ENCODE results near the gene IL20RA.
"Not testable (repeated sequence)": the region's sequence is repeated elsewhere in the genome, so short reads cannot be mapped to it uniquely, and the experiment has no call there.

Gene IL20RA

DNA sequence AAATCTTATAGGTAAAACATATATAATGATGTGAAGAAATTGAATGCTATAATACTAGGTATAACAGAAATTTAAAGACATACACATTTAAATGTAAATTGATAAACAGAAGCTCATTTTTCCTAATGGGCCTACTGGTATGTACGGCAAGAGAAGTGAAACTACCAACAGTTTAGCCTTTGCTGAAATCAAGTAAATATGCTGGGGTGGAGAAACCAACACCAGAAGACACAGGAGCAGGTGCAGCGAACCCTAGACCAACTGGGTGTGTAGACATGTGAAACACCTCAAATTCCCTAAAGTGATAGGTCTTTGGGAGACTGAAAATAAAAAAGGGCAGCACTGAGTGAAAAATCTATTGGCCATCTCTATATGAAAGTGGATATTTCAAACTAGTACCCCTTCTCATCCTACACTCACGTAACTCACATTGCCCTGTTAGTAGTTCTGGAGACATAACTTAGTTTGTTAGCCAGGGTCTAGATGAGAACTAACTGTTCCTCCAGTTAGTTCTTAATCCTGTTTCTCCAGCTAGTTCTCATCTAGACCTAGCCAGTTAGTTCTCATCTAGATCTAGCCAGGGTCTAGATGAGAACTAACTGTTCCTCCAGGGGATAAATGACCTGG, 69.6 kb downstream of the IL20RA start:
- no peaks in the 10 kb centered on the region for H3F3A ChIP-seq (ENCODE audit: control insufficient read depth, insufficient read depth)
- H3K36me3 ChIP-seq (ENCODE audit: control insufficient read depth, low read length), result no peaks in the 10 kb centered on the region
- H3K4me2 ChIP-seq (ENCODE audit: low read length), result no peak overlapping the region
- no peaks in the 10 kb centered on the region for H3K4me1 ChIP-seq (ENCODE audit: control insufficient read depth, low read length)
- H3K9me2 ChIP-seq (replicated peaks; ENCODE audit: control insufficient read depth, low read length), result no peaks in the 10 kb centered on the region
- H3K27ac ChIP-seq (ENCODE audit: low read depth, low read length), result no peak overlapping the region
- no peaks in the 10 kb centered on the region for H3K79me2 ChIP-seq (ENCODE audit: control insufficient read depth, low read length)
- no peaks in the 10 kb centered on the region for H4K20me1 ChIP-seq (ENCODE audit: control insufficient read depth, insufficient read depth, low read depth, low read length)
- no peaks in the 10 kb centered on the region for H3K9me3 ChIP-seq (ENCODE audit: control insufficient read depth, insufficient read depth, low read length)
- H3K27me3 ChIP-seq (ENCODE audit: control insufficient read depth, low read length), result no peaks in the 10 kb centered on the region
- no peak overlapping the region for H3K4me3 ChIP-seq (ENCODE audit: low read length)
- TF ChIP-seq, protein P1, sequence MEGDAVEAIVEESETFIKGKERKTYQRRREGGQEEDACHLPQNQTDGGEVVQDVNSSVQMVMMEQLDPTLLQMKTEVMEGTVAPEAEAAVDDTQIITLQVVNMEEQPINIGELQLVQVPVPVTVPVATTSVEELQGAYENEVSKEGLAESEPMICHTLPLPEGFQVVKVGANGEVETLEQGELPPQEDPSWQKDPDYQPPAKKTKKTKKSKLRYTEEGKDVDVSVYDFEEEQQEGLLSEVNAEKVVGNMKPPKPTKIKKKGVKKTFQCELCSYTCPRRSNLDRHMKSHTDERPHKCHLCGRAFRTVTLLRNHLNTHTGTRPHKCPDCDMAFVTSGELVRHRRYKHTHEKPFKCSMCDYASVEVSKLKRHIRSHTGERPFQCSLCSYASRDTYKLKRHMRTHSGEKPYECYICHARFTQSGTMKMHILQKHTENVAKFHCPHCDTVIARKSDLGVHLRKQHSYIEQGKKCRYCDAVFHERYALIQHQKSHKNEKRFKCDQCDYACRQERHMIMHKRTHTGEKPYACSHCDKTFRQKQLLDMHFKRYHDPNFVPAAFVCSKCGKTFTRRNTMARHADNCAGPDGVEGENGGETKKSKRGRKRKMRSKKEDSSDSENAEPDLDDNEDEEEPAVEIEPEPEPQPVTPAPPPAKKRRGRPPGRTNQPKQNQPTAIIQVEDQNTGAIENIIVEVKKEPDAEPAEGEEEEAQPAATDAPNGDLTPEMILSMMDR (IDR thresholded peaks at IDR 0.05; ENCODE audit: low read depth, low read length, poor library complexity, severe bottlenecking), result no peak
- no peak for TF ChIP-seq EZH2phosphoT487 (IDR thresholded peaks at IDR 0.05; ENCODE audit: borderline replicate concordance, low read length)

- H3K27me3 ChIP-seq (ENCODE audit: control insufficient read depth, low read length), result not testable (repeated sequence)
Measured at GRCh38 chr6:136973781-136974180, 71.0 kb downstream of the IL20RA start.

GRCh38 chr6:136971609-136972008, 73.2 kb downstream of the IL20RA start:
- H3K4me1 ChIP-seq (ENCODE audit: control insufficient read depth, low read length), result no peaks in the 10 kb centered on the region
- no peaks in the 10 kb centered on the region for H3K9me3 ChIP-seq (ENCODE audit: control insufficient read depth, insufficient read depth, low read length)
- no peak overlapping the region for H3K4me2 ChIP-seq (ENCODE audit: low read length)
- no peak overlapping the region for H3K27ac ChIP-seq (ENCODE audit: low read depth, low read length)
- no peaks in the 10 kb centered on the region for H3K9me2 ChIP-seq (replicated peaks; ENCODE audit: control insufficient read depth, low read length)
- no peaks in the 10 kb centered on the region for H3F3A ChIP-seq (ENCODE audit: control insufficient read depth, insufficient read depth)
- TF ChIP-seq, protein P1 (IDR thresholded peaks at IDR 0.05; ENCODE audit: low read depth, low read length, poor library complexity, severe bottlenecking), result no peak
- no peak for TF ChIP-seq EZH2phosphoT487 (IDR thresholded peaks at IDR 0.05; ENCODE audit: borderline replicate concordance, low read length)
- H3K27me3 ChIP-seq (ENCODE audit: control insufficient read depth, low read length), result no peaks in the 10 kb centered on the region
- no peaks in the 10 kb centered on the region for H4K20me1 ChIP-seq (ENCODE audit: control insufficient read depth, insufficient read depth, low read depth, low read length)
- no peaks in the 10 kb centered on the region for H3K79me2 ChIP-seq (ENCODE audit: control insufficient read depth, low read length)
- H3K4me3 ChIP-seq (ENCODE audit: low read length), result no peak overlapping the region
- no peaks in the 10 kb centered on the region for H3K36me3 ChIP-seq (ENCODE audit: control insufficient read depth, low read length)

More at GRCh38 chr6:136973781-136974180, 71.0 kb downstream of the IL20RA start:
- not testable (repeated sequence) for H3K36me3 ChIP-seq (ENCODE audit: control insufficient read depth, low read length); H3K9me2 ChIP-seq (replicated peaks; ENCODE audit: control insufficient read depth, low read length); H3K9me3 ChIP-seq (ENCODE audit: control insufficient read depth, insufficient read depth, low read length); H3K79me2 ChIP-seq (ENCODE audit: control insufficient read depth, low read length); H3K27ac ChIP-seq (ENCODE audit: low read depth, low read length); H4K20me1 ChIP-seq (ENCODE audit: control insufficient read depth, insufficient read depth, low read depth, low read length); H3K4me2 ChIP-seq (ENCODE audit: low read length); H3K4me1 ChIP-seq (ENCODE audit: control insufficient read depth, low read length); H3F3A ChIP-seq (ENCODE audit: control insufficient read depth, insufficient read depth); H3K4me3 ChIP-seq (ENCODE audit: low read length)

DNA sequence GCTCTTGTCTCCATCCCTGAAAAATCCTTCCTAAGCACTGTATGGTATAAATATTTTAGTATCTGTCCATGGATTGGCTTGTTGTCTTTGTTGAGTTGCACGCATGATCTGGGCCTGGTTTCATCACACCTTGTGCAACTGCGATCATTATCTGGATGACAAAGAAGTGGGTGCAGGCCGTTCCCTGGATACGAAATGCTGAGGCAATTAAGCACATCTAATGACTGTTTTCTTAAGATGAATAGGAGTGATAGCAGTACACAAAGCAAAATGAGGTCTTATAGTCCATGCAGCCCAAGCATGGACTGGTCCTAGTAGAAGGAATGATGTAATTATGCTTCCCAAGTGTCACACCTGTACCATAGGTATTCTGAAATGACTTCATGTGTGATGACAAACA, 74.8 kb downstream of the IL20RA start:
- no peak overlapping the region for H3K4me2 ChIP-seq (ENCODE audit: low read length)
- H3K36me3 ChIP-seq (ENCODE audit: control insufficient read depth, low read length), result no peaks in the 10 kb centered on the region
- TF ChIP-seq, protein P1 (IDR thresholded peaks at IDR 0.05; ENCODE audit: low read depth, low read length, poor library complexity, severe bottlenecking), result no peak
- no peak for TF ChIP-seq EZH2phosphoT487 (IDR thresholded peaks at IDR 0.05; ENCODE audit: borderline replicate concordance, low read length)
- H3K27ac ChIP-seq (ENCODE audit: low read depth, low read length), result no peak overlapping the region
- no peaks in the 10 kb centered on the region for H3K4me1 ChIP-seq (ENCODE audit: control insufficient read depth, low read length)
- no peaks in the 10 kb centered on the region for H3K9me3 ChIP-seq (ENCODE audit: control insufficient read depth, insufficient read depth, low read length)
- H3F3A ChIP-seq (ENCODE audit: control insufficient read depth, insufficient read depth), result no peaks in the 10 kb centered on the region
- no peaks in the 10 kb centered on the region for H3K79me2 ChIP-seq (ENCODE audit: control insufficient read depth, low read length)
- H3K27me3 ChIP-seq (ENCODE audit: control insufficient read depth, low read length), result no peaks in the 10 kb centered on the region
- H3K9me2 ChIP-seq (replicated peaks; ENCODE audit: control insufficient read depth, low read length), result no peaks in the 10 kb centered on the region
- H4K20me1 ChIP-seq (ENCODE audit: control insufficient read depth, insufficient read depth, low read depth, low read length), result no peaks in the 10 kb centered on the region
- H3K4me3 ChIP-seq (ENCODE audit: low read length), result no peak overlapping the region
